BE2C (cell line): ENCODE results near the gene TGFBI. TPM values are rescaled to one million over a fixed set of nuclear protein-coding genes. Genes with fewer than 3 reads are reported as not detected.

Experiments used
- DNase-seq: peaks from one replicate; pipeline ENCODE4 v3.0.0-alpha.2; 2020
- H3K27me3 ChIP-seq: fragments of 250-450 bp; sonication (Bioruptor Pico); 2 replicates; pipeline ENCODE4 v1.5.1; 2020; ENCODE audit warnings: mild to moderate bottlenecking
- H3K36me3 ChIP-seq: fragments of 250-450 bp; sonication (Bioruptor Pico); 2 replicates; pipeline ENCODE4 v1.5.1; 2020; ENCODE audit warnings: mild to moderate bottlenecking
- H3K4me1 ChIP-seq: fragments of 250-450 bp; sonication (Bioruptor Pico); 2 replicates; pipeline ENCODE4 v1.5.1; 2020
- H3K4me3 ChIP-seq: 2 replicates; pipeline ENCODE4 v1.5.1; 2011; ENCODE audit warnings: low read depth, low read length
- H3K9me3 ChIP-seq: fragments of 250-450 bp; sonication (Bioruptor Pico); 2 replicates; pipeline ENCODE4 v1.5.1; 2020
- polyA plus RNA-seq: library from polyadenylated mRNA; unstranded; fragments of >200 nt; gene quantifications from one replicate; pipeline ENCODE4 v1.2.1, GENCODE V29; 2012; ENCODE audit warnings: low read depth, missing spikeins; ENCODE audit not compliant: insufficient read length, insufficient read depth
- TF ChIP-seq, protein P1 (sequence below): IDR thresholded peaks from 2 replicates; pipeline ENCODE4 v1.5.1; 2012; ENCODE audit warnings: mild to moderate bottlenecking, low read depth, low read length

Gene TGFBI
- 2.5 TPM for polyA plus RNA-seq

DNA sequence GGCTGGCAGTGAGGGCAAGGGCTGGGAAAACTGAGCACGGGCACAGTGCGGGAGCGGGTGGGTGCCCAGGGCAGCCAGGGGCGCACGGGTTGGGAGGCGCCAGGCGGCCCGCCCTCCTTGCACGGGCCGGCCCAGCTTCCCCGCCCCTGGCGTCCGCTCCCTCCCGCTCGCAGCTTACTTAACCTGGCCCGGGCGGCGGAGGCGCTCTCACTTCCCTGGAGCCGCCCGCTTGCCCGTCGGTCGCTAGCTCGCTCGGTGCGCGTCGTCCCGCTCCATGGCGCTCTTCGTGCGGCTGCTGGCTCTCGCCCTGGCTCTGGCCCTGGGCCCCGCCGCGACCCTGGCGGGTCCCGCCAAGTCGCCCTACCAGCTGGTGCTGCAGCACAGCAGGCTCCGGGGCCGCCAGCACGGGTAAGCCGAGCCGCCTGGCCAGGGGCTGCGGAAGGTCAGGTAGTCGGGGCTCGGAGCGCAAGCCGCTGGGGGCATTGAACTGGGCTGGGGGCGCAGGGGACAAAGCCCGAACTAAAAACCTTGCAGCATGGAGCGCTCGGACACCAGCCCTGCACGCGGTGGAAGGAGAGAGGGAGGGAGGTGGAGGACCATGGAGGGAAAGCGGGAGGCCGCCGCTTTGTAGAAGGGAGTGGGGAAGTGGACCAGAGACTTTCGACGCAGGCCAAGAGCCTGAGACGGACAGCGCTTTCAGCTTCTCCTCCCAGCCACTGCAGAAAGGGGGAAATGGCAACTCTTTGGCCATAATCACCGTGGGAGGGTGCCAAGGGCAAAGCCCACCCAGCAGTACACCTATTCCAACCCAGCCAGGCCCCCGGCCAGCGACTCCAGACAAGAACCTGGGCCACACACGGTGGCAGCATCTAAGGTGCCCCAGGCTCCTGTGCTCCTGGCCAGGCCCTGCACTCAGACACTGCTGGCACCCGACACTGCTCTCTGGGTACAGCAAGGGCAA is at the start of gene TGFBI:
TSS of gene TGFBI (plus strand) at position 207 of the 961 bp plus-strand sequence. CDS start at position 275, 68 bp downstream.
- Histone ChIP-seq H3K36me3 (no peaks in the 10 kb centered on the region), H3K9me3 (no peaks in the 10 kb centered on the region), H3K4me1 (no peaks in the 10 kb centered on the region), H3K4me3 (no peak within 1 kb of the TSS), H3K27me3 (no peaks in the 10 kb centered on the region)
- TF ChIP-seq, protein P1, sequence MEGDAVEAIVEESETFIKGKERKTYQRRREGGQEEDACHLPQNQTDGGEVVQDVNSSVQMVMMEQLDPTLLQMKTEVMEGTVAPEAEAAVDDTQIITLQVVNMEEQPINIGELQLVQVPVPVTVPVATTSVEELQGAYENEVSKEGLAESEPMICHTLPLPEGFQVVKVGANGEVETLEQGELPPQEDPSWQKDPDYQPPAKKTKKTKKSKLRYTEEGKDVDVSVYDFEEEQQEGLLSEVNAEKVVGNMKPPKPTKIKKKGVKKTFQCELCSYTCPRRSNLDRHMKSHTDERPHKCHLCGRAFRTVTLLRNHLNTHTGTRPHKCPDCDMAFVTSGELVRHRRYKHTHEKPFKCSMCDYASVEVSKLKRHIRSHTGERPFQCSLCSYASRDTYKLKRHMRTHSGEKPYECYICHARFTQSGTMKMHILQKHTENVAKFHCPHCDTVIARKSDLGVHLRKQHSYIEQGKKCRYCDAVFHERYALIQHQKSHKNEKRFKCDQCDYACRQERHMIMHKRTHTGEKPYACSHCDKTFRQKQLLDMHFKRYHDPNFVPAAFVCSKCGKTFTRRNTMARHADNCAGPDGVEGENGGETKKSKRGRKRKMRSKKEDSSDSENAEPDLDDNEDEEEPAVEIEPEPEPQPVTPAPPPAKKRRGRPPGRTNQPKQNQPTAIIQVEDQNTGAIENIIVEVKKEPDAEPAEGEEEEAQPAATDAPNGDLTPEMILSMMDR: no peak
- DNase-seq: no peak

DNA sequence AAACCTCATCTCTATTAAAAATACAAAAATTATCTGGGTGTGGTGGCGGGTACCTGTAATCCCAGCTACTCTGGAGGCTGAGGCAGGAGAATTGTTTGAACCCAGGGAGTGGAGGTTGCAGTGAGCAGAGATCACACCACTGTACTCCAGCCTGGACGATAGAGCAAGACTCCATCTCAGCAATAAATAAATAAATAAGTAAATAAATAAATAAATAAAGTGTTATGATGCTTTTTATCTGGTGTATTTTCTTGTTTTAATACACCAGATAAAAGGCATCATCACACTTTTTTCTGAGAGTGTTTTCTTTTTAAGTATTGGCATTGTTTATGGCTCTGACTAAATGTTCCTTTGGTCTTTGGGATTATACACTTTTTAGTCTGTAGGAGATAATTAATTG is 49.8 kb upstream of the TGFBI start:
- no peak for DNase-seq
- H3K9me3 ChIP-seq: no peaks in the 10 kb centered on the region
- H3K4me1 ChIP-seq: no peaks in the 10 kb centered on the region
- peaks cover 3% of the 10 kb centered on the region; the same call in 1 of the 2 replicates for H3K27me3 ChIP-seq
- TF ChIP-seq, protein P1: no peak
- H3K4me3 ChIP-seq: no peak overlapping the region
- H3K36me3 ChIP-seq: no peaks in the 10 kb centered on the region

DNA sequence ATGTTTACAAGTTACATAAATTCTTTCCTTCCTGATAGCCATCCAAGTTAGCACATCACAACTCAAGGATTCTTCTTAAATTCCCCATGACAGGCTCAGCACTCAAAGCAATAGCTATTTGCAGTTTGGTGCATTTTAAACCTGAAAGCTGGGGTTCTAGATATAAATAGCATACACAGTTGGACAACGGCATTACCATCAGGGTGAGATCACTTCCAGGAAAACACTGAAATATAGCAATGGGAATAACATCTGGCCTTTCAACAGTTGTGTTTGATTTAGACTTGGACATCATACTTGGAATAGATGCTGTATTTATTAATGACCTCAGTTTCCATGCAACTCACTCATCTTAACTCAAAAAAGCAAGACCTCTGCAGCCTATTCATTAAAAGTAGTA is 49.3 kb upstream of the TGFBI start:
- Histone ChIP-seq H3K4me1 (no peaks in the 10 kb centered on the region), H3K9me3 (no peaks in the 10 kb centered on the region), H3K4me3 (no peak overlapping the region), H3K27me3 (peaks cover 3% of the 10 kb centered on the region; the same call in 1 of the 2 replicates), H3K36me3 (no peaks in the 10 kb centered on the region)
- TF ChIP-seq, protein P1: no peak
- no peak for DNase-seq

DNA sequence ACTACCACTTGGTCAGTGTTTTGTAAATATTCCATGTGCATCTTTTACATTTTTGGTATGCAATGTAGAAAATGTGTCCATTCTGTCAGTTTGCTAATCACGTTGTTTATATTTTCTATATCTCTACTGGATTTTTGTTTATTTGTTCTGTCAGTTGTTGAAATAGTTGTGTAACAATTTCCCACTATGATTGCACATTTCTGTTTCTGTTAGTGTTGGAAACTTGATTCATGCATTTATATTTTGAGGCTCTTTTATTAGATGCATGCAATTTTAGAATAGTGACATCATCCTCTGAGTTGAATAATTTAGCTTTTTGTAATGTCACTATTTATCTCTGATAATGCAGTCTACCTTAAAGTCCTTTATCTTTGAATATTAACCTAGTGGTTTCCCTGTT is 48.2 kb upstream of the TGFBI start:
- Histone ChIP-seq H3K36me3 (no peaks in the 10 kb centered on the region), H3K4me3 (no peak overlapping the region), H3K27me3 (peaks cover 3% of the 10 kb centered on the region; the same call in 1 of the 2 replicates), H3K4me1 (no peaks in the 10 kb centered on the region), H3K9me3 (no peaks in the 10 kb centered on the region)
- no peak for DNase-seq
- TF ChIP-seq, protein P1: no peak

DNA sequence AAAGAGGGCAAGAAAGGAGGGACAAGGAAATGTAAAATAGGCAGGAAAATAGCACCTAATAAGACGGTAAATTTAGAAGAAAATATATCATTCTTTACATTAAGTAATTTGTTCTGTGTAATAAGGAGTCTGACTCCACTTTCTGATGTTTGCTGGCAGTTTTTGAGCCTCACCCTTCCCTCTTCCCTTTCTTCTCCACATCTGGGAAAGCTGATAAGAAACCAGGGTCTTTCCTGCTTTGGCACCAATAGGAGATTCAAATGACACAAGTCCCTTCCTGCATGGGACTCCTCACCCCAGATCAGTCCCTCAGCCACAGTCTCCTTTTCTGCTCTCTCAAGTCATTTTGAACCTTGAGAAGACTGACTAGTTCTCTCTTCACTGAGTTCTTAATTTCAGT is 42.8 kb upstream of the TGFBI start:
- TF ChIP-seq, protein P1: no peak
- Histone ChIP-seq H3K4me3 (no peak overlapping the region), H3K9me3 (no peaks in the 10 kb centered on the region), H3K27me3 (peaks cover 9% of the 10 kb centered on the region), H3K36me3 (no peaks in the 10 kb centered on the region), H3K4me1 (0 out of 2 replicates have a peak, but pooled peaks cover 3% of the 10 kb centered on the region)
- DNase-seq: no peak

DNA sequence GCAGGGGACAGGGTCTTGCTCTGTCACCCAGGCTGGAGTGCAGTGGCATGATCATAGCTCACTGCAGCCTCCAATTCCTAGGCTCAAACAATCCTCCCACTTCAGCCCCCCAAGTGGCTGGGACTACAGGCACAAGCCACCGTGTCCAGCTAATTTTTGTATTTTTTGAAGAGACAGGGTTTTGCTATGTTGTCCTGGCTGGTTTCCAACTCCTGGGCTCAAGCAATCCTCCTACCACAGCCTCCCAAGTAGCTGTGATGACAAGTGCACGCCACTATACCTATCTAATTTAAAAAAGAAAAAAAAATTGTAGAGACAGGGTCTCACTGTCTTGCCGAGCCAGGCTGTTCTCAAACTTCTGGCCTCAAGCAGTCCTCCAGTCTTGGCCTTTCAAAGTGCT is 42.4 kb upstream of the TGFBI start:
- no peak overlapping the region for H3K4me3 ChIP-seq
- TF ChIP-seq, protein P1: no peak

More for the DNA sequence above, 42.4 kb upstream of the TGFBI start:
- no peak for DNase-seq
- Histone ChIP-seq H3K9me3 (no peaks in the 10 kb centered on the region), H3K4me1 (0 out of 2 replicates have a peak, but pooled peaks cover 3% of the 10 kb centered on the region), H3K27me3 (peaks cover 13% of the 10 kb centered on the region), H3K36me3 (no peaks in the 10 kb centered on the region)
